ENCODE measurements around the gene OGFOD3.

Gene OGFOD3

DNA sequence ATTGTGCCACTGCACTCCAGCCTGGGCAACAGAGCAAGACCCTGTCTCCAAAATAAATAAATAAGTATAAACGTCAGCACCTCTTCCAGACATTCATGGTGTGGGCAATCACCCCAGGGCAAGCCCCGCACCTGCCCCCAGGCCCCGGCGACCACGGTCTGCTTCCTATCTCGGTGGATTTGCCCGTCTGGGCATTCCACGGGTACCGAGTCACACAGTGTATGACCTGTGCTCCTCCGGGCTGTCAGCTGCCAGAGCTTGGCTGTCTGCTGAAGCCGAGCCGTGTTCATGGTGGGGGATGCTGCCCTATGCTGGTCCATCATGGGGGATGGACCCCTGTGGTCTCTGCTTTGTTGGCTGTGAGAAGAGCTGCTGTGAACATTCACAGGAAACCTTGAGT lies 16.7 kb upstream of the OGFOD3 start:
- no peak for DNase-seq (ENCODE audit: low spot score)
- TF ChIP-seq, protein P1, sequence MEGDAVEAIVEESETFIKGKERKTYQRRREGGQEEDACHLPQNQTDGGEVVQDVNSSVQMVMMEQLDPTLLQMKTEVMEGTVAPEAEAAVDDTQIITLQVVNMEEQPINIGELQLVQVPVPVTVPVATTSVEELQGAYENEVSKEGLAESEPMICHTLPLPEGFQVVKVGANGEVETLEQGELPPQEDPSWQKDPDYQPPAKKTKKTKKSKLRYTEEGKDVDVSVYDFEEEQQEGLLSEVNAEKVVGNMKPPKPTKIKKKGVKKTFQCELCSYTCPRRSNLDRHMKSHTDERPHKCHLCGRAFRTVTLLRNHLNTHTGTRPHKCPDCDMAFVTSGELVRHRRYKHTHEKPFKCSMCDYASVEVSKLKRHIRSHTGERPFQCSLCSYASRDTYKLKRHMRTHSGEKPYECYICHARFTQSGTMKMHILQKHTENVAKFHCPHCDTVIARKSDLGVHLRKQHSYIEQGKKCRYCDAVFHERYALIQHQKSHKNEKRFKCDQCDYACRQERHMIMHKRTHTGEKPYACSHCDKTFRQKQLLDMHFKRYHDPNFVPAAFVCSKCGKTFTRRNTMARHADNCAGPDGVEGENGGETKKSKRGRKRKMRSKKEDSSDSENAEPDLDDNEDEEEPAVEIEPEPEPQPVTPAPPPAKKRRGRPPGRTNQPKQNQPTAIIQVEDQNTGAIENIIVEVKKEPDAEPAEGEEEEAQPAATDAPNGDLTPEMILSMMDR (IDR thresholded peaks at IDR 0.05; ENCODE audit: extremely low read depth, missing control alignments), result no peak

DNA sequence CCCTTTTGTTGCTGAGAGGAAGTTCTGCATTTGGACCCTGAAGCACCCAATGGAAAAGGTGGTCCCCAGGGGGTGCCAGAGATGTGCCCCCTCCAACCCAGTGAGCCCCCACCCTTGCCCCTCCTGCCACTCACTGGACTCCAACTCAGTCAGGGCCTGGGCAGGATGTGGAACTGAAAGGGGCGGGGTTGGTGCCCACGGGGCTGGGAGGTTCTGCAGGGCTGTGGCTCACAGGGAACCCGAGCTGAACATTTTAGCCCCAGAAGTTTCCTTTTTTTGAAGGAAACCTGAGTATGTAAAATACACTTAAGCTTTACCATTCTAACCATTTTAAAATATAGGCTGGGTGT lies 15.8 kb upstream of the OGFOD3 start:
- TF ChIP-seq, protein P1 (IDR thresholded peaks at IDR 0.05; ENCODE audit: extremely low read depth, missing control alignments), result no peak
- peak; percentile 48 for DNase-seq (ENCODE audit: low spot score)

DNA sequence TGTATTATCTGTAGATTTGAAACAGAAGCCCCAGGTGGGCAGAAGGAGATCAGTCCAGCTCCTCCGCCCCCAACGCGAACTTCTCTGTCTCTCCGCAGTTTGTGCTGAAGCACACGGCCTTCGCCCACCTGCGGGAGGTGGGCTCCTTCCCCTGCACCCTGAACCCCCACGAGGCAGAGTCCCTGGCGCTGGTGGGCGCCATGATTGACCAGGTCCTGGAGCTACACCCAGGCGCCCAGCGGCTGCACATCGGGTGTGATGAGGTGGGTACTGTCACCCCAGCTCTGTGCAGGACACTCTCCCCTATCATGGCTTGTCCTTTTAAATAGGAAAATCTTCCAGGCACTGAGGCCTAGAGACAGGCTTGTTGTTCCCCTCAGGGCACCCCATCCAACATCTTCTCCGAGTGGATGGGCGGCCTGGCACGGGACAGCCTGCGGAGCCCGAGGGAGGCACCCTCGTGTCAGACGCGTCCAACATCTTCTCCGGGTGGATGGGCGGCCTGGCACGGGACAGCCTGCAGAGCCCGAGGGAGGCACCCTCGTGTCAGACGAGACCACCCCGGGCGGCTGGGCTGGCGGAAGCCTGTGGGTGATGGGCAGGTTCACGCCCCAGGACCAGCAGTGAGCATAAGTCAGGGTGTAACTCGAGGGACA lies 15.3 kb upstream of the OGFOD3 start:
- TF ChIP-seq, protein P1 (IDR thresholded peaks at IDR 0.05; ENCODE audit: extremely low read depth, missing control alignments), result no peak
- no peak for DNase-seq (ENCODE audit: low spot score)

DNA sequence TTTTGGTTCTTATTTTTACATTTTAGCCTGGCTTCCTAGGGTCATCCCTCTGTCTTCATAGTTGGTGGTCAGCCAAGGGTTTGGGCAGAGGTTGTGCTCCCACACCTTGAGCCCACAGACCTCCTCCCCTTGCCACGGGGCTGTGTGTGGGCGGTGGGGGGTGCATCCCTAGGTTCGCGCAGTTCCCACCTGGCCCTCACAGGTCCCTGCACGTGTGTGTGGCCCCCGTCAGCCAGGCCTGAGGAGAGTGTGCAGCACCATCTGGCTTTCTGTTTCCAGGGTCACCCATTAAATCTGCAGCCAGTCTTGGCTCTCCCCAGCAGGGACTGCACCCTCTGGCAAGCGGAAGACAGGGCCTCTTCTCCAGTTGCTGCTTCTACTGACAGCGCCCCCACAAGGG lies 13.6 kb upstream of the OGFOD3 start:
- TF ChIP-seq, protein P1 (IDR thresholded peaks at IDR 0.05; ENCODE audit: extremely low read depth, missing control alignments), result no peak

DNA sequence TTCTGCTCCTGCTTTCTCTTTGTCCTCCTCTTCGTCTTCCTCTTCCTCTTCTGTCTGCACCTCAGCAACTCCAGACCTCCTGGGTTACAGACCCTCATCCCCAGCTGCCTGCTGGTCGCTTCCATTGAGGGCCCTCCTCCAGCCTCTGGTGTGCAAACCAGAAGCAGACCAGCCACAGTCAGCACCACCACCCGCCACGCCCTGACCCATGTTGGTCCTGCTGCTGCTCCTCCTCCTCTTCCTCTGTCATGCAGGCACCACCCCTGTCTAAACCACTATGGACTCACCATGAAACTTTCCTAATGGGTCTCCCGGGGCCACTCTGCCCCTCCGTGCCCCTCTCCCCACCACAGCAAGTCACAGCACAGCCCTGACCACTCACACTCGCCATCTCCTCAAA lies 11.4 kb upstream of the OGFOD3 start:
- TF ChIP-seq, protein P1 (IDR thresholded peaks at IDR 0.05; ENCODE audit: extremely low read depth, missing control alignments), result no peak
- DNase-seq (ENCODE audit: low spot score), result no peak

More for the DNA sequence above, 13.6 kb upstream of the OGFOD3 start:
- DNase-seq (ENCODE audit: low spot score), result no peak

DNA sequence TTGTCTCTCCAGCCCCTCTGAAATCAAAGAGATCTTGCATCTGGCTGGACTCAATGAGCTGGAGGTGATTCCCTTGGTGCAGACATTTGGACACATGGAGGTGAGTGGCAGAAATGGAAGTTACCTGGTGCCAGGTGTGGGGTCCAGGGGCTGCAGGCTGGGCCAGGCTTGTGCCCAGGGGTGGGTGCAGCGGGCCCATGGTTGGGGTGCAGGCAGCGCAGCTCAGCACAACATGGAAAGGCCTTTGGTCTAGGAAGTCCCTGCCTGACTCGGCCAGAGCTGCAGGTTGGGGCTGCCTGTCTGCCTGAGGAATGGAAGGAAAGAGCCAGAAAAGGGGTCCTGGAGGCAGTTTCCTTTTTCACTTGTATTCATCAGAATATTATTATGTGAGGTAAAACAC lies 10.2 kb upstream of the OGFOD3 start:
- TF ChIP-seq, protein P1 (IDR thresholded peaks at IDR 0.05; ENCODE audit: extremely low read depth, missing control alignments), result no peak
- DNase-seq (ENCODE audit: low spot score), result no peak

DNA sequence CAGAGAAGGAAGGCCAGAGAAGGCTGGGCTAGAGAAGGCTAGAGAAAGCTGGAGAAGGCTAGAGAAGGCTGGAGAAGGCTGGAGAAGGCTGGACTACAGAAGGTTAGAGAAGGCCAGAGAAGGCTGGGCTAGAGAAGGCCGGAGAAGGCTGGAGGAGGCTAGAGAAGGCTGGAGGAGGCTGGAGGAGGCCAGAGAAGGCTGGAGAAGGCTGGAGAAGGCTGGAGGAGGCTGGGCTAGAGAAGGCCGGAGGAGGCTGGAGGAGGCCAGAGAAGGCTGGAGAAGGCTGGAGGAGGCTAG lies 6.4 kb upstream of the OGFOD3 start:
- no peak for DNase-seq (ENCODE audit: low spot score)
- TF ChIP-seq, protein P1 (IDR thresholded peaks at IDR 0.05; ENCODE audit: extremely low read depth, missing control alignments), result no peak

Measured in GM20000 (cell line).